ENCODE results near the gene TCEANC2.

DNA sequence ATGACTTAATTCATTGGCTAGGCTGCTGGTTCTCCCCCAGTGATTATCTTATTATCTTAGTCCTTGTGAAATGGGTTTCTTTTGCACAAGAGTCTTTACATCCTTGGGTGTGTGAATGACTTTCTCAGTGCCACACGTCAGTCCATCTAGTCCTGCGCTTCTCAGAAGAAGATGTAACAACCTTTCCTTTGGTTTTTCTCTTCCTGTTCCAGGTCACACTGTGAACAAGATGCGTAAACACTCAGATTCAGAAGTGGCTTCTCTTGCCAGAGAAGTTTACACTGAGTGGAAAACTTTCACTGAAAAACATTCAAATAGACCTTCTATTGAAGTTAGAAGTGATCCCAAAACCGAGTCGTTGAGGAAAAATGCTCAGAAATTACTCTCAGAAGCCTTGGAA lies 35.0 kb downstream of the TCEANC2 start:
- TF ChIP-seq, protein P1, sequence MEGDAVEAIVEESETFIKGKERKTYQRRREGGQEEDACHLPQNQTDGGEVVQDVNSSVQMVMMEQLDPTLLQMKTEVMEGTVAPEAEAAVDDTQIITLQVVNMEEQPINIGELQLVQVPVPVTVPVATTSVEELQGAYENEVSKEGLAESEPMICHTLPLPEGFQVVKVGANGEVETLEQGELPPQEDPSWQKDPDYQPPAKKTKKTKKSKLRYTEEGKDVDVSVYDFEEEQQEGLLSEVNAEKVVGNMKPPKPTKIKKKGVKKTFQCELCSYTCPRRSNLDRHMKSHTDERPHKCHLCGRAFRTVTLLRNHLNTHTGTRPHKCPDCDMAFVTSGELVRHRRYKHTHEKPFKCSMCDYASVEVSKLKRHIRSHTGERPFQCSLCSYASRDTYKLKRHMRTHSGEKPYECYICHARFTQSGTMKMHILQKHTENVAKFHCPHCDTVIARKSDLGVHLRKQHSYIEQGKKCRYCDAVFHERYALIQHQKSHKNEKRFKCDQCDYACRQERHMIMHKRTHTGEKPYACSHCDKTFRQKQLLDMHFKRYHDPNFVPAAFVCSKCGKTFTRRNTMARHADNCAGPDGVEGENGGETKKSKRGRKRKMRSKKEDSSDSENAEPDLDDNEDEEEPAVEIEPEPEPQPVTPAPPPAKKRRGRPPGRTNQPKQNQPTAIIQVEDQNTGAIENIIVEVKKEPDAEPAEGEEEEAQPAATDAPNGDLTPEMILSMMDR (IDR thresholded peaks at IDR 0.05 in 4 of 5, conservative IDR thresholded peaks at IDR 0.05 in 1 of 5), result no peak
- no peak for TF ChIP-seq POLR2A (IDR thresholded peaks at IDR 0.05)
